OCI-LY7 (cell line): ENCODE results near the gene PCARE. TPM values are rescaled to one million over a fixed set of nuclear protein-coding genes. Genes with fewer than 3 reads are reported as not detected.

Experiments
- BruUV-seq: library from RNA; stranded (reverse); fragments of 400-500 nt; replicated peaks from 2 replicates; lab custom pipeline; 2021; lab: Mats Ljungman, UMichigan
- CTCF ChIA-PET: fragments of 300-600 bp; sonication (Branson Sonifier 250); formaldehyde crosslinking; loops from one replicate; lab custom pipeline; 2022; ENCODE audit warnings: antibody characterized with exemption; ENCODE audit not compliant: unreplicated experiment; lab: Charles Lee
- POLR2A ChIA-PET: fragments of 300-600 bp; sonication (Branson Sonifier 250); formaldehyde crosslinking; loops from one replicate; lab custom pipeline; 2022; ENCODE audit warnings: antibody characterized with exemption; lab: Charles Lee
- DNase-seq: peaks from one replicate; pipeline ENCODE4 v3.0.0-alpha.2; 2015; ENCODE audit warnings: low spot score
- H2AFZ ChIP-seq: fragments of 200-600 bp; sonication (generic), shearing (Covaris generic); 2 replicates; pipeline ENCODE4 v1.6.1; 2014; ENCODE audit warnings: mild to moderate bottlenecking, antibody characterized with exemption, low read length, moderate library complexity
- H3K27ac ChIP-seq: fragments of 200-600 bp; sonication (generic); 2 replicates; pipeline ENCODE4 v1.5.1; 2014; ENCODE audit warnings: mixed run types, low read depth, mild to moderate bottlenecking, moderate library complexity, low read length, inconsistent platforms; ENCODE audit not compliant: poor library complexity, severe bottlenecking
- H3K36me3 ChIP-seq: fragments of 200-600 bp; sonication (generic); 2 replicates; pipeline ENCODE4 v1.6.1; 2014; ENCODE audit warnings: mild to moderate bottlenecking, antibody characterized with exemption, low read length, moderate library complexity, mixed read lengths; ENCODE audit not compliant: insufficient read depth
- H3K4me1 ChIP-seq: fragments of 200-600 bp; sonication (generic); 2 replicates; pipeline ENCODE4 v1.5.1; 2014; ENCODE audit warnings: mild to moderate bottlenecking, low read length; ENCODE audit not compliant: insufficient read depth, poor library complexity, severe bottlenecking
- H3K4me2 ChIP-seq: fragments of 200-600 bp; sonication (generic); 2 replicates; pipeline ENCODE4 v1.6.1; 2014; ENCODE audit warnings: mild to moderate bottlenecking, low read length
- H3K4me3 ChIP-seq: fragments of 200-600 bp; sonication (generic); 2 replicates; pipeline ENCODE4 v1.5.1; 2014; ENCODE audit warnings: mild to moderate bottlenecking, low read depth, low read length; ENCODE audit not compliant: poor library complexity, severe bottlenecking
- H3K79me2 ChIP-seq: fragments of 200-600 bp; sonication (generic); 2 replicates; pipeline ENCODE4 v1.6.1; 2016; ENCODE audit warnings: low read depth, mild to moderate bottlenecking, low read length, moderate library complexity, mixed read lengths; ENCODE audit not compliant: insufficient read depth
- H3K9me2 ChIP-seq: fragments of 200-600 bp; sonication (generic); 2 replicates; pipeline ENCODE4 v1.6.1; 2016; ENCODE audit warnings: mild to moderate bottlenecking, low read length, mixed read lengths; ENCODE audit not compliant: insufficient read depth
- H3K9me3 ChIP-seq: fragments of 200-600 bp; sonication (generic); 2 replicates; pipeline ENCODE4 v1.6.1; 2014; ENCODE audit warnings: mild to moderate bottlenecking, mixed run types, low read length, mixed read lengths
- H4K20me1 ChIP-seq: fragments of 200-600 bp; sonication (generic); 2 replicates; pipeline ENCODE4 v1.6.1; 2014; ENCODE audit warnings: mild to moderate bottlenecking, antibody characterized with exemption, low read length, moderate library complexity, mixed read lengths; ENCODE audit not compliant: insufficient read depth
- EZH2phosphoT487 ChIP-seq: fragments of 200-600 bp; sonication (generic); IDR thresholded peaks from 2 replicates; pipeline ENCODE4 v1.6.1; 2018; ENCODE audit warnings: low read depth, borderline replicate concordance, mild to moderate bottlenecking, mixed run types, antibody characterized with exemption, low read length, moderate library complexity, mixed read lengths
- intact Hi-C: fragments of 100-400 bp; cut with micrococcal nuclease; formaldehyde crosslinking; loops from one replicate; pipeline ENCODE4 v1.10.0; 2022; ENCODE audit not compliant: unreplicated experiment
- total RNA-seq, 2 experiments: library from RNA; depleted of rRNA in 1 of 2; stranded (reverse); fragments of >200 nt in 1 of 2; shearing (Covaris generic) in 1 of 2; gene quantifications; 2 replicates each; pipeline ENCODE4 v1.2.3, GENCODE V29; 2014 to 2022
- TF ChIP-seq, protein P1 (sequence below): fragments of 200-600 bp; sonication (generic); conservative IDR thresholded peaks from 2 replicates; pipeline ENCODE4 v1.5.1; 2014; ENCODE audit warnings: mild to moderate bottlenecking, antibody characterized with exemption, low read length, moderate library complexity, mixed read lengths

The PCARE gene
- total RNA-seq, 2 experiments from 2014 or later, result not detected

- DNase-seq, result no peak
- BruUV-seq, result no TSS peak
- Histone ChIP-seq H3K4me3 (no peak overlapping the region), H3K36me3 (no peaks in the 10 kb centered on the region), H3K79me2 (no peaks in the 10 kb centered on the region), H3K9me3 (no peaks in the 10 kb centered on the region), H3K4me1 (no peaks in the 10 kb centered on the region), H4K20me1 (no peaks in the 10 kb centered on the region), H3K27ac (no peak overlapping the region), H2AFZ (no peak overlapping the region), H3K9me2 (no peaks in the 10 kb centered on the region), H3K4me2 (no peak overlapping the region)
- POLR2A ChIA-PET, result no interaction called here
- TF ChIP-seq EZH2phosphoT487, result no peak
- intact Hi-C loops, result no loop called here
- CTCF ChIA-PET, result no interaction called here
Observed at GRCh38 chr2:29015701-29016470, 58.4 kb downstream of the PCARE start.

- H3K4me1 ChIP-seq, result no peaks in the 10 kb centered on the region
Observed at GRCh38 chr2:29014811-29015421, 59.4 kb downstream of the PCARE start.

GRCh38 chr2:29014331-29014730 lies 60.0 kb downstream of the PCARE start:
- no peaks in the 10 kb centered on the region for H3K4me1 ChIP-seq
- H2AFZ ChIP-seq, result no peak overlapping the region
- no peaks in the 10 kb centered on the region for H3K36me3 ChIP-seq
- H3K79me2 ChIP-seq, result no peaks in the 10 kb centered on the region
- TF ChIP-seq, protein P1, sequence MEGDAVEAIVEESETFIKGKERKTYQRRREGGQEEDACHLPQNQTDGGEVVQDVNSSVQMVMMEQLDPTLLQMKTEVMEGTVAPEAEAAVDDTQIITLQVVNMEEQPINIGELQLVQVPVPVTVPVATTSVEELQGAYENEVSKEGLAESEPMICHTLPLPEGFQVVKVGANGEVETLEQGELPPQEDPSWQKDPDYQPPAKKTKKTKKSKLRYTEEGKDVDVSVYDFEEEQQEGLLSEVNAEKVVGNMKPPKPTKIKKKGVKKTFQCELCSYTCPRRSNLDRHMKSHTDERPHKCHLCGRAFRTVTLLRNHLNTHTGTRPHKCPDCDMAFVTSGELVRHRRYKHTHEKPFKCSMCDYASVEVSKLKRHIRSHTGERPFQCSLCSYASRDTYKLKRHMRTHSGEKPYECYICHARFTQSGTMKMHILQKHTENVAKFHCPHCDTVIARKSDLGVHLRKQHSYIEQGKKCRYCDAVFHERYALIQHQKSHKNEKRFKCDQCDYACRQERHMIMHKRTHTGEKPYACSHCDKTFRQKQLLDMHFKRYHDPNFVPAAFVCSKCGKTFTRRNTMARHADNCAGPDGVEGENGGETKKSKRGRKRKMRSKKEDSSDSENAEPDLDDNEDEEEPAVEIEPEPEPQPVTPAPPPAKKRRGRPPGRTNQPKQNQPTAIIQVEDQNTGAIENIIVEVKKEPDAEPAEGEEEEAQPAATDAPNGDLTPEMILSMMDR, result no peak
- TF ChIP-seq EZH2phosphoT487, result no peak
- no peak overlapping the region for H3K27ac ChIP-seq
- no TSS peak for BruUV-seq
- CTCF ChIA-PET, result no interaction called here
- no peak overlapping the region for H3K4me2 ChIP-seq
- no peaks in the 10 kb centered on the region for H4K20me1 ChIP-seq
- no peak overlapping the region for H3K4me3 ChIP-seq
- H3K9me2 ChIP-seq, result no peaks in the 10 kb centered on the region
- no peak for DNase-seq
- H3K9me3 ChIP-seq, result no peaks in the 10 kb centered on the region
- POLR2A ChIA-PET, result no interaction called here
- intact Hi-C loops, result no loop called here

More at GRCh38 chr2:29014811-29015421, 59.4 kb downstream of the PCARE start:
- Histone ChIP-seq H3K36me3 (no peaks in the 10 kb centered on the region), H3K4me3 (no peak overlapping the region), H3K79me2 (no peaks in the 10 kb centered on the region), H3K4me2 (no peak overlapping the region), H3K9me2 (no peaks in the 10 kb centered on the region), H4K20me1 (no peaks in the 10 kb centered on the region), H3K9me3 (no peaks in the 10 kb centered on the region), H2AFZ (no peak overlapping the region), H3K27ac (no peak overlapping the region)
- intact Hi-C loops, result no loop called here
- TF ChIP-seq, protein P1, result no peak
- no peak for DNase-seq
- POLR2A ChIA-PET, result no interaction called here
- CTCF ChIA-PET, result no interaction called here
- BruUV-seq, result no TSS peak
